Endothelial cell of umbilical vein (primary cell): ENCODE measurements around the gene NSD2. TPM values are rescaled to one million over a fixed set of nuclear protein-coding genes. Genes with fewer than 3 reads are reported as not detected.

Experiments
- BruUV-seq: library from RNA; stranded (reverse); fragments of 400-500 nt; replicated peaks from 2 replicates; lab custom pipeline; 2021; lab: Mats Ljungman, UMichigan
- CTCF ChIA-PET: fragments of 300-600, 350-600 bp; sonication (Branson Sonifier 250); formaldehyde crosslinking; loops from one replicate; lab custom pipeline; 2021; ENCODE audit warnings: antibody characterized with exemption, inconsistent platforms; lab: Charles Lee
- POLR2A ChIA-PET: fragments of 300-600, 350-600 bp; sonication (Branson Sonifier 250); formaldehyde crosslinking; loops from one replicate; lab custom pipeline; 2021; ENCODE audit warnings: antibody characterized with exemption, inconsistent platforms; lab: Charles Lee
- DNase-seq: peaks from one replicate; pipeline ENCODE4 v3.0.0-alpha.2; 2011; ENCODE audit warnings: low read depth, low spot score
- FAIRE-seq: peaks from 2 replicates; lab custom pipeline; 2011; peaks lifted over from hg19 to GRCh38; lab: Jason Lieb, UNC
- H2AFZ ChIP-seq: 2 replicates; pipeline ENCODE4 v1.6.0; 2012; ENCODE audit warnings: low read depth, low read length, control low read depth, inconsistent platforms
- H3K27ac ChIP-seq: 2 replicates; pipeline ENCODE4 v1.5.1; 2011; ENCODE audit warnings: low read depth, mild to moderate bottlenecking, control low read depth, low read length, moderate library complexity; ENCODE audit not compliant: insufficient read depth
- H3K27me3 ChIP-seq, 2 experiments: 2 replicates each; pipeline versions ENCODE4 v1.6.0 to v1.6.1; 2011; ENCODE audit warnings: low read length in 2 of 2, mixed read lengths in 1 of 2; ENCODE audit not compliant: control insufficient read depth in 2 of 2, insufficient read depth in 2 of 2
- H3K36me3 ChIP-seq, 2 experiments: 2 replicates in 1 of 2; 3 replicates in 1 of 2; pipeline ENCODE4 v1.5.1; 2011; ENCODE audit warnings: low read length in 2 of 2, mild to moderate bottlenecking in 1 of 2, moderate library complexity in 1 of 2; ENCODE audit not compliant: control insufficient read depth in 2 of 2, insufficient read depth in 2 of 2; ENCODE audit errors: extremely low read depth in 1 of 2
- H3K4me1 ChIP-seq: 3 replicates; pipeline ENCODE4 v1.5.1; 2011; ENCODE audit warnings: mild to moderate bottlenecking, low read length; ENCODE audit not compliant: control insufficient read depth, insufficient read depth; ENCODE audit errors: extremely low read depth
- H3K4me2 ChIP-seq: 2 replicates; pipeline ENCODE4 v1.6.1; 2011; ENCODE audit warnings: low read length, control low read depth, mixed read lengths; ENCODE audit not compliant: insufficient read depth
- H3K4me3 ChIP-seq, 3 experiments: fragments of 200-600 bp in 1 of 3; sonication (generic), shearing (Covaris generic) in 1 of 3; replicated peaks in 1 of 3; 2 replicates each; pipeline ENCODE4 v1.5.1; 2011 to 2016; ENCODE audit warnings: control low read depth in 3 of 3, low read length in 3 of 3, mild to moderate bottlenecking in 2 of 3, inconsistent platforms in 1 of 3, low read depth in 1 of 3, moderate library complexity in 1 of 3; ENCODE audit not compliant: insufficient read depth in 1 of 3
- H3K79me2 ChIP-seq: 2 replicates; pipeline ENCODE4 v1.6.0; 2012; ENCODE audit warnings: low read length, inconsistent platforms; ENCODE audit not compliant: control insufficient read depth, insufficient read depth
- H3K9ac ChIP-seq: replicated peaks from 2 replicates; pipeline ENCODE3; 2011; ENCODE audit warnings: low read length, control low read depth; ENCODE audit not compliant: insufficient read depth; ENCODE audit errors: extremely low read depth
- H3K9me1 ChIP-seq: replicated peaks from 3 replicates; pipeline ENCODE4 v1.6.0; 2011; ENCODE audit warnings: mild to moderate bottlenecking, low read length; ENCODE audit not compliant: control insufficient read depth, insufficient read depth; ENCODE audit errors: extremely low read depth
- H3K9me3 ChIP-seq: replicated peaks from 2 replicates; pipeline ENCODE4 v1.5.1; 2012; ENCODE audit warnings: low read length, inconsistent platforms; ENCODE audit not compliant: control insufficient read depth, insufficient read depth
- H4K20me1 ChIP-seq: replicated peaks from 2 replicates; pipeline ENCODE3; 2011; ENCODE audit warnings: mild to moderate bottlenecking, low read length; ENCODE audit not compliant: control insufficient read depth, insufficient read depth; ENCODE audit errors: extremely low read depth
- EZH2 ChIP-seq: IDR thresholded peaks from 2 replicates; pipeline ENCODE4 v1.6.1; 2012; ENCODE audit warnings: borderline replicate concordance, low read depth, mild to moderate bottlenecking, moderate library complexity, low read length, inconsistent platforms; ENCODE audit not compliant: severe bottlenecking
- FOS ChIP-seq: IDR thresholded peaks from 2 replicates; pipeline ENCODE4 v1.6.1; 2011; ENCODE audit warnings: mild to moderate bottlenecking, low read length, moderate library complexity, borderline replicate concordance; ENCODE audit not compliant: insufficient read depth
- GATA2 ChIP-seq: IDR thresholded peaks from 2 replicates; pipeline ENCODE4 v1.7.0; 2011; ENCODE audit warnings: low read depth, mild to moderate bottlenecking, moderate library complexity, mixed read lengths, low read length; ENCODE audit not compliant: insufficient read length, insufficient read depth
- JUN ChIP-seq: IDR thresholded peaks from 2 replicates; pipeline ENCODE4 v1.6.1; 2011; ENCODE audit warnings: borderline replicate concordance, low read depth; ENCODE audit not compliant: insufficient read length, insufficient read depth
- MYC ChIP-seq: IDR thresholded peaks from one replicate; pipeline ENCODE4 v1.6.1; 2011; ENCODE audit warnings: mild to moderate bottlenecking, low read depth, low read length
- POLR2A ChIP-seq: IDR thresholded peaks from 2 replicates; pipeline ENCODE4 v1.6.1; 2012; ENCODE audit warnings: low read depth, mild to moderate bottlenecking, control low read depth, low read length
- POLR2AphosphoS5 ChIP-seq: IDR thresholded peaks from 2 replicates; pipeline ENCODE4 v1.6.1; 2012; ENCODE audit warnings: low read depth, mild to moderate bottlenecking, control low read depth, low read length, moderate library complexity; ENCODE audit not compliant: insufficient read depth
- dilution Hi-C: fragments of 300-500 bp; cut with MboI; formaldehyde crosslinking; loops from one replicate; pipeline ENCODE4 v1.15.0; 2019; ENCODE audit warnings: low sequenced_read_pairs; ENCODE audit not compliant: extremely low pct_ligation_motif_present
- intact Hi-C: fragments of 100-400 bp; cut with micrococcal nuclease; formaldehyde crosslinking; loops from one replicate; pipeline ENCODE4 v1.10.0; 2022
- polyA plus RNA-seq, 4 experiments: library from polyadenylated mRNA; depleted of rRNA in 3 of 4; stranded (reverse) in 3 of 4; unstranded in 1 of 4; fragments of >200 nt; gene quantifications; 2 replicates each; pipeline versions ENCODE4 v1.2.1 to v1.2.3, GENCODE V29; 2011 to 2012; ENCODE audit warnings: missing spikeins in 1 of 4
- total RNA-seq: library from RNA; stranded (reverse); gene quantifications from 2 replicates; pipeline ENCODE4 v1.2.3, GENCODE V29; 2021
- TF ChIP-seq, protein P1 (sequence below): IDR thresholded peaks from 2 replicates; pipeline ENCODE4 v1.6.1; 2011; ENCODE audit not compliant: insufficient read depth, insufficient read length
- TF ChIP-seq, protein P2 (sequence below), 2 donors: IDR thresholded peaks; 1 replicate in 1 of 2; 2 replicates in 1 of 2; pipeline ENCODE4 v1.5.1; 2011; ENCODE audit warnings: low read length in 2 of 2, mild to moderate bottlenecking in 2 of 2, moderate library complexity in 2 of 2, control low read depth in 1 of 2, inconsistent platforms in 1 of 2, low read depth in 1 of 2; ENCODE audit not compliant: insufficient read depth in 1 of 2; ENCODE audit errors: extremely low read depth in 1 of 2

The NSD2 gene
- total and polyA plus RNA-seq, 2 donors (not counting 3 experiments of a cell fraction or from before 2014, with no cell fraction given) = 31.3 to 171 TPM

DNA sequence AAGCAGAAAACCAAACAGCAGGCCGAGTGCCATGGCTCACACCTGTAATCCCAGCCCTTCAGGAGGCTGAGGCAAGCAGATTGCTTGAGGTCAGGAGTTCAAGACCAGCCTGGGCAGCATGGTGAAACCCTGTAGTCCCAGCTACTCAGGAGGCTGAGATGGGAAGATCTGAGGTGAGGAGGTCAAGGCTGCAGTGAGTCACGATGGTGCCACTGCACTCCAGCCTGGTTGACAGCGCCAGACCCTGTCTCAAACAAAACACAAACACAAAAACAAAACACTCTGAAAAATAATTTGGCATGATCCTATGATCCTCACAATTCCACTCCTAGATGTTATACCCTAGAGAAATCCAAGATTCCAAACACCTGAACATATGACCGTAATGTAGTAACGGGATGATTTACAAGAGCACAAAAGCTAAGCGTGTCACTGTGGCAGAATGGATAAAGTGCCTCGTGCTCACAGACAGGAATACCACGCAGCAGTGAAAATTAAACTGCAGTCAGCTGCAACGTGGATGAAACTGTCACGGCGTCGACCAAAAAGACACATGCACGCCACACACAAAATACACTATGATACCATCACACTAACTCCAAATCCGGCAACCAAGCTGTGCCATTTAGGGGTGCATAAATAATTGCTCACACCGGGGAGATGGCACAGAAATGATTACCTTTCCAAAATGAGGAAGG is 135.9 kb downstream of the NSD2 start:
- H3K36me3 ChIP-seq = peaks cover 0 to 3% of the 10 kb centered on the region in 2 experiments
- peaks cover 3% of the 10 kb centered on the region for H4K20me1 ChIP-seq
- intact Hi-C loops = no loop called here
- ChIA-PET POLR2A (no interaction called here), CTCF (no interaction called here)
- TF ChIP-seq JUN (no peak), MYC (no peak), GATA2 (no peak), EZH2 (no peak), FOS (no peak), POLR2A (no peak), POLR2AphosphoS5 (no peak)
- TF ChIP-seq, protein P1, sequence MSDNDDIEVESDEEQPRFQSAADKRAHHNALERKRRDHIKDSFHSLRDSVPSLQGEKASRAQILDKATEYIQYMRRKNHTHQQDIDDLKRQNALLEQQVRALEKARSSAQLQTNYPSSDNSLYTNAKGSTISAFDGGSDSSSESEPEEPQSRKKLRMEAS = no peak
- TF ChIP-seq, protein P2, sequence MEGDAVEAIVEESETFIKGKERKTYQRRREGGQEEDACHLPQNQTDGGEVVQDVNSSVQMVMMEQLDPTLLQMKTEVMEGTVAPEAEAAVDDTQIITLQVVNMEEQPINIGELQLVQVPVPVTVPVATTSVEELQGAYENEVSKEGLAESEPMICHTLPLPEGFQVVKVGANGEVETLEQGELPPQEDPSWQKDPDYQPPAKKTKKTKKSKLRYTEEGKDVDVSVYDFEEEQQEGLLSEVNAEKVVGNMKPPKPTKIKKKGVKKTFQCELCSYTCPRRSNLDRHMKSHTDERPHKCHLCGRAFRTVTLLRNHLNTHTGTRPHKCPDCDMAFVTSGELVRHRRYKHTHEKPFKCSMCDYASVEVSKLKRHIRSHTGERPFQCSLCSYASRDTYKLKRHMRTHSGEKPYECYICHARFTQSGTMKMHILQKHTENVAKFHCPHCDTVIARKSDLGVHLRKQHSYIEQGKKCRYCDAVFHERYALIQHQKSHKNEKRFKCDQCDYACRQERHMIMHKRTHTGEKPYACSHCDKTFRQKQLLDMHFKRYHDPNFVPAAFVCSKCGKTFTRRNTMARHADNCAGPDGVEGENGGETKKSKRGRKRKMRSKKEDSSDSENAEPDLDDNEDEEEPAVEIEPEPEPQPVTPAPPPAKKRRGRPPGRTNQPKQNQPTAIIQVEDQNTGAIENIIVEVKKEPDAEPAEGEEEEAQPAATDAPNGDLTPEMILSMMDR (IDR thresholded peaks at IDR 0.05; ENCODE audit: extremely low read depth in 1 of 2, insufficient read depth in 1 of 2, low read depth in 1 of 2, low read length in 2 of 2) = no peak
- TSS peak; percentile 20 for BruUV-seq
- H3K27ac ChIP-seq = no peak overlapping the region
- H2AFZ ChIP-seq = no peak overlapping the region
- H3K4me1 ChIP-seq = peaks cover 16% of the 10 kb centered on the region
- no peak for DNase-seq
- H3K9ac ChIP-seq = no peak overlapping the region
- no peaks in the 10 kb centered on the region for H3K27me3 ChIP-seq
- FAIRE-seq = peak; percentile 38
- no peaks in the 10 kb centered on the region for H3K9me3 ChIP-seq
- no peaks in the 10 kb centered on the region for H3K9me1 ChIP-seq
- dilution Hi-C loops = no loop called here
- H3K4me2 ChIP-seq = peak overlapping the region; percentile 89
- peak overlapping the region in 2 of 3 experiments; percentile 69 to 96 for H3K4me3 ChIP-seq
- peaks cover 50% of the 10 kb centered on the region for H3K79me2 ChIP-seq
